Stimulated activated naive CD8-positive, alpha-beta T cell treated with anti-CD3 and anti-CD28 coated beads, Interleukin-15, Interleukin-2, amounts not matched to agents 100 ng/mL and 50 ng/mL, for 24 hours (primary cell): ENCODE measurements around the gene HEPN1.

Source experiments
- H3K27ac Mint-ChIP-seq: one replicate; pipeline ENCODE4 v1.8.0; 2021; ENCODE audit warnings: mild to moderate bottlenecking, mixed read lengths
- H3K27me3 Mint-ChIP-seq: one replicate; pipeline ENCODE4 v1.8.0; 2021; ENCODE audit warnings: mixed read lengths
- H3K36me3 Mint-ChIP-seq: one replicate; pipeline ENCODE4 v1.8.0; 2021; ENCODE audit warnings: low read depth, mixed read lengths
- H3K4me1 Mint-ChIP-seq: one replicate; pipeline ENCODE4 v1.8.0; 2021; ENCODE audit warnings: low read depth, mixed read lengths
- H3K4me3 Mint-ChIP-seq: one replicate; pipeline ENCODE4 v1.8.0; 2021; ENCODE audit warnings: mild to moderate bottlenecking, mixed read lengths
- H3K9me3 Mint-ChIP-seq: one replicate; pipeline ENCODE4 v1.8.0; 2021; ENCODE audit warnings: mixed read lengths

The HEPN1 gene

DNA sequence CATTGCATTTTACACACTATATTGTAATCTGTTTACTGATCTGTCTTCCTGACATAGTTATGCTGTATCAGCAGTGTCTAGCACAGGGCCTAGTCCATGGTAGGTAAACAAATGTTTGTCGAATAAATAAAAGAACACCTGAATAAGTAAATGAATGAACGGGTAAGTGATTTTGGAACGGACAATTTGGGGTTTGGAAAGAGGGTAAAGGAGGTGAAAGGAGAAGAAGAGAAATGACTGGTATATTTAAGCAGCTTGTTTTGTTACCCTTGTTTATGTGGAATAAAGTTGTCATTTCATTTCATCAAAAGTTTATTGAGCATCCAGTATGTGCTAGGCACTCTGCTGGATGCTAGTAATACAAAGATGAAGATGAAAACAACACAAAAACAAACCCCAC, at the start of gene HEPN1:
HEPN1 (plus strand) TSS at position 301 of the 400 bp plus-strand sequence.
- Mint-ChIP-seq H3K9me3 (no peaks in the 10 kb centered on the region), H3K36me3 (no peaks in the 10 kb centered on the region), H3K4me3 (no peak within 1 kb of the TSS), H3K27me3 (peaks cover 6% of the 10 kb centered on the region), H3K4me1 (peaks cover 12% of the 10 kb centered on the region), H3K27ac (no peak within 1 kb of the TSS)

DNA sequence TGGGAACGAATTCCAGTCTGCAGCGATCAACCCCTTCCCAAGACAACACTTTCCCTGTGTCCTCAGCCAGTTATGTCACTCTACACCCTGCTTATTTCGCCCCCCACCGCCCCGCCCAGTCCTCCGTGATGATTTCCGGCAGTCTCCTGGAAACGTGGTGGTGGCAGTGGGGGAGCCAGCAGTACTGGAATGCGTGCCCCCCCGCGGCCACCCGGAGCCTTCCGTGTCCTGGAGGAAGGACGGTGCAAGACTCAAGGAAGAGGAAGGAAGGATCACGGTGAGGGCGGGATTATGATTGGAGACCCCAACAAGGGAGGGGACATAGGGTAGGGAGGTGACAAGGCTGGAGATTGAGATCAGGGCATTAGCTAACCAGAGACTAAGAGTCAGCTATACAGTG, 49.7 kb upstream of the HEPN1 start:
- H3K36me3 Mint-ChIP-seq, result no peaks in the 10 kb centered on the region
- H3K4me1 Mint-ChIP-seq, result peaks cover 23% of the 10 kb centered on the region
- no peak overlapping the region for H3K27ac Mint-ChIP-seq
- H3K9me3 Mint-ChIP-seq, result no peaks in the 10 kb centered on the region
- no peak overlapping the region for H3K4me3 Mint-ChIP-seq
- peaks cover 85% of the 10 kb centered on the region for H3K27me3 Mint-ChIP-seq

DNA sequence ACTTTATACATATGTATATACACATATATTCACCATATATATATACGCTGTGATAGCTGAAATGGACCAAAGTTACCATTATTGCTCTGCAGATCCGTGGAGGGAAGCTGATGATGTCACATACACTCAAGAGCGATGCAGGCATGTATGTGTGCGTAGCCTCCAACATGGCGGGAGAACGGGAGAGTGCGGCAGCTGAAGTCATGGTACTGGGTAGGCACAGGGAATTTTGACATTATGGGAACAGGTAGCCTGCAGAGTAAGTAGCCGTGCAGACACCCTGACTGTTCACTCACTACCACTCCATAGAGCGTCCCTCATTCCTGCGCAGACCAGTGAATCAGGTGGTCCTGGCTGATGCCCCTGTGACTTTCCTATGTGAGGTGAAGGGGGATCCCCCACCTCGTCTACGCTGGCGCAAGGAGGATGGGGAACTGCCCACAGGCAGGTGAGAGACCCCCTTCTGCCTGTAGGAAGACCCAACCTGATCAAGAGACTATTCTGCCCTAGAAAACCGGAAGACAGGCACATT, 49.1 kb upstream of the HEPN1 start:
- Mint-ChIP-seq H3K36me3 (no peaks in the 10 kb centered on the region), H3K4me1 (peaks cover 23% of the 10 kb centered on the region), H3K27me3 (peaks cover 79% of the 10 kb centered on the region)

DNA sequence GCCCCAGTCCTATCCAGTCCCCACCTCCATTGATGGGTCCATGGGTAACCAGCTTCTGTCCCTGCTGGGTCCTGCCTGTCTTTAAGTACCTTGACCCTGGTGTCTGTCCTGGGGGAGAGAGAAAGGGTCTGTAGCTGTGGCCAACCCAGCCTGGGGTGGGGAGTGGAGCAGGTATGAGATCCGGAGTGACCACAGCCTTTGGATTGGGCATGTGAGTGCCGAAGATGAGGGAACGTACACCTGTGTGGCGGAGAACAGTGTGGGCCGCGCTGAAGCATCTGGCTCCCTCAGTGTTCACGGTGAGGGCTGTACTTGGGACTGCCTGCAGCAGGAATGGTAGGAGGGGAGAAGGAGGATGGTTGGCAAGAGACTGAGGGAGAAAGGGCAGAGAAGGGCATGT, 48.6 kb upstream of the HEPN1 start:
- Mint-ChIP-seq H3K27me3 (peaks cover 79% of the 10 kb centered on the region), H3K9me3 (no peaks in the 10 kb centered on the region), H3K36me3 (no peaks in the 10 kb centered on the region), H3K4me3 (no peak overlapping the region), H3K4me1 (peaks cover 23% of the 10 kb centered on the region), H3K27ac (no peak overlapping the region)

More for the DNA sequence above, 49.1 kb upstream of the HEPN1 start:
- H3K4me3 Mint-ChIP-seq, result no peak overlapping the region
- no peak overlapping the region for H3K27ac Mint-ChIP-seq
- no peaks in the 10 kb centered on the region for H3K9me3 Mint-ChIP-seq

DNA sequence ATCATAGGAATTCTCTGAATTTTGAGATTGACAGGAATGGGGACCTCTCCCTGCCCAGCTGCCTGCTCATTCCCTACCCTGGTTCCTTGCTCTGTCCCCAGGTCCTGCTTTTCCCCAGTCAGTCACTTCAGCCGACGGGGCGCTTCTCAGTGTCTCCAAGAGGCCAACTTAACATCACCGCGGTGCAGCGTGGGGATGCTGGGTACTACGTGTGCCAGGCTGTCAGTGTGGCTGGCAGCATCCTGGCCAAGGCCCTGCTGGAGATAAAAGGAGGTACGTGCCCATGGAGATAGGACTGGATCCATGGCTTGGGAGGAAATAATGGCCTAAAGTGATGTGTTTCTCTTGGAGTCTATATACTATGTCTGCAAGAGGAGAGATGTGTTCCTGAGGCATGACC, 46.8 kb upstream of the HEPN1 start:
- Mint-ChIP-seq H3K36me3 (no peaks in the 10 kb centered on the region), H3K4me3 (no peak overlapping the region)

DNA sequence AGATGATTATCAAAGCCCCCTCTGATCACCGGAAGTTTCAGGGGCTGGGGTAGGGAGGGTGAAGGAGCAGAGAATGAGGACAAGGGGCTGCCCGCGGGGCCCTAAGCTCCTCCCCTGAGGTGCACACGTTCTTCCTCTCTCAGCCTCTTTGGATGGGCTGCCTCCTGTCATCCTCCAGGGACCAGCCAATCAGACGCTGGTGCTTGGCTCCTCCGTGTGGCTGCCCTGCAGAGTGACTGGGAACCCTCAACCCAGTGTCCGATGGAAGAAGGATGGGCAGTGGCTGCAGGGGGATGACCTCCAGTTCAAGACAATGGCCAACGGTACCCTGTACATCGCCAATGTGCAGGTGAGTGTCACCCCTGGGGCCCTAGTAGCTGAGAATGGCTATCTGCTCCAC, 46.3 kb upstream of the HEPN1 start:
- Mint-ChIP-seq H3K27me3 (peaks cover 66% of the 10 kb centered on the region), H3K9me3 (no peaks in the 10 kb centered on the region), H3K4me3 (no peak overlapping the region), H3K36me3 (no peaks in the 10 kb centered on the region), H3K4me1 (peaks cover 21% of the 10 kb centered on the region), H3K27ac (no peak overlapping the region)

More for the DNA sequence above, 46.8 kb upstream of the HEPN1 start:
- Mint-ChIP-seq H3K9me3 (no peaks in the 10 kb centered on the region), H3K4me1 (peaks cover 17% of the 10 kb centered on the region), H3K27me3 (peaks cover 71% of the 10 kb centered on the region), H3K27ac (no peak overlapping the region)

DNA sequence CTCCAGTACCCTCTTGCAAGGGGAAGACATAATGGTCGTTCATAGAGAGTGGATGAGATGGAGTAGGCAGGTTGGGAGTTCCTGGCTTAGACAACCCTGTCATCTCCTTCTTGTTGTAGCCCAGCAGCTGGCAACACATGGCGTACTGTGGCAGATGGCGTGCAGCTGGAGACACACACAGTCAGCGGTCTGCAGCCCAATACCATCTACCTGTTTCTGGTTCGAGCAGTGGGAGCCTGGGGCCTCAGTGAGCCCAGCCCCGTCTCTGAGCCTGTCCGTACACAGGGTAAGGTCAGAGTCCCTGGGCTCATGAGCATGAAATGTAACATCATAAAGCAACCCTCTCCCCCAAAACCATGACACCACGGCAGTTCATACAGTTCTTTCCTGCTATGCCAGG, 45.1 kb upstream of the HEPN1 start:
- H3K4me1 Mint-ChIP-seq, result peaks cover 14% of the 10 kb centered on the region
- no peak overlapping the region for H3K4me3 Mint-ChIP-seq
- H3K9me3 Mint-ChIP-seq, result no peaks in the 10 kb centered on the region
- no peaks in the 10 kb centered on the region for H3K36me3 Mint-ChIP-seq
- H3K27me3 Mint-ChIP-seq, result peaks cover 54% of the 10 kb centered on the region
- H3K27ac Mint-ChIP-seq, result no peak overlapping the region

DNA sequence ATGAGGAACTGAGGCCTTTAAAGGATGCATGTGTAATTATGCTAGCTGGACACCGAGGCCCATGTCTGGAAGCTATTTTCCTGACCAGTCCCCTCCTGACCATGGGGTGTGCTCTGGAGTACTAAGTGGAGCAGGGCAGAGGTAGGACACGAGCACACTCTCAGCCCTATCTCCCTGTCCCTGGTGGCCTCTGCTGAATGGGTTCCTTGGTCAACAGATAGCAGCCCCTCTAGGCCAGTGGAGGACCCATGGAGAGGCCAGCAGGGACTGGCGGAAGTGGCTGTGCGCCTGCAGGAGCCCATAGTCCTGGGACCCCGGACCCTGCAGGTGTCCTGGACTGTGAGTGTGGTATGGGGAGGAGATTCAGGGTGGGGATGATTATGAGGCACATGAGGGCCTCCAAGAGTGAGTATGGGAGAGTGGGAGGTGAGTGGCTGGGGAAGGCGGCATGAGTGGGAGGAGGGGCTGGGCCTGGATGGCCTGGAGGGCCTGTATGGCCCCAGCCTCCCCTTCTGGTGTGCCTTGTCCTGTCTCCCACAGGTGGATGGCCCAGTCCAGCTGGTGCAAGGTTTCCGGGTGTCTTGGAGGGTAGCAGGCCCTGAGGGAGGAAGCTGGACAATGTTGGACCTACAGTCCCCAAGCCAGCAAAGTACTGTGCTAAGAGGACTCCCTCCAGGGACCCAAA, 44.3 kb upstream of the HEPN1 start:
- Mint-ChIP-seq H3K4me3 (no peak overlapping the region), H3K27ac (no peak overlapping the region), H3K9me3 (no peaks in the 10 kb centered on the region), H3K36me3 (no peaks in the 10 kb centered on the region), H3K4me1 (peaks cover 13% of the 10 kb centered on the region), H3K27me3 (peaks cover 46% of the 10 kb centered on the region)

DNA sequence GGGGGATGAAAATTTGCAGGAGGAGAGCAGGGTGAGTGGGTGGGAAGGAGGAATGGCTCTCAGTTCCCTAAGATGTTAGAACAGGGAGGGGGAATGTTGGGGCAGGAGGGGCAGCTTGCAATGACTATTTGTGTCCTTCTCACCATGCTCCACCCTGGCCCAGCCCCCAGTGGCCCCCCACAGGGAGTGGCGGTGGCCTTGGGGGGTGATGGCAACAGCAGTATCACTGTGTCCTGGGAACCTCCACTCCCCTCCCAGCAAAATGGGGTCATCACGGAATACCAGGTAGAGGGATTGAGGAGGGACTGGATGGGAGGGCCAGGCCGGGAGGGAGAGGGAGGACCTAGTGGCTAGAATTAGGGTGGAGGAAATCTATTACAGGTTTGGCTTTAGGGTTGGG, 43.6 kb upstream of the HEPN1 start:
- no peaks in the 10 kb centered on the region for H3K36me3 Mint-ChIP-seq
- H3K4me3 Mint-ChIP-seq, result peak overlapping the region; percentile 60
- peaks cover 13% of the 10 kb centered on the region for H3K4me1 Mint-ChIP-seq
- H3K27ac Mint-ChIP-seq, result no peak overlapping the region
- peaks cover 39% of the 10 kb centered on the region for H3K27me3 Mint-ChIP-seq
- no peaks in the 10 kb centered on the region for H3K9me3 Mint-ChIP-seq

DNA sequence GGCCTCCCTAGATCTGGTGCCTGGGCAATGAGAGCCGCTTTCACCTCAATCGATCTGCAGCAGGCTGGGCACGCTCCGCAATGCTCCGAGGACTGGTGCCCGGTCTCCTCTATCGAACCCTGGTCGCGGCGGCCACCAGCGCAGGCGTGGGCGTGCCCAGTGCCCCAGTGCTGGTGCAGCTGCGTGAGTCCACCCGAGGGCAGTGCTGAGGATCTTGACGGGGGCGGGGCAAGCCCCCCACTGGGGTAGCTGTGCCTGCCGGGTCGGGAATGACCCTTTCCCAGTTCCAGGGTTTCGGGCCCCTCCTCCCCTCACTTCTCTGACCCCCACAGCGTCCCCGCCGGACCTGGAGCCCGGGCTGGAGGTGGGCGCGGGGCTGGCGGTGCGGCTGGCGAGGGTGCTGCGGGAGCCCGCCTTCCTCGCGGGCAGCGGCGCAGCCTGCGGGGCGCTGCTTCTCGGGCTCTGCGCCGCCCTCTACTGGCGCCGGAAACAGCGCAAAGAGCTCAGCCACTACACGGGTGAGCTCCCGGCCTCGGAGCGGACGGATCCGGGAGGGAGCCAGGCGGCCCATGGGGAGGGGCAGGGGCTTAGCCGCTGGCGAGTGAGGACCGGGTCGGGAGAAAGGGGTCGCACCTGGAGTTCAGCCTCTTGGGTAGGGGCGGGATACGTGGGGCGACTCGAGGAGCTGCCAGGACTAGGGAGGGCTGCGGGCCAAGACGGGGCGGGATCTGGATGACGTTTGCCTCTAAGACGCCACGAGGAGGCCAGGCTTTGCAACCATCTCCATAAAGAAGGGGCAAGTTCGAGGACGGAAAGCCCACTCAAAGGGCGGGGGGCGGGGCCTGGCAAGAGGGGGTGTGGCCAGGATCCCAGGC, 42.9 kb upstream of the HEPN1 start:
- peaks cover 13% of the 10 kb centered on the region for H3K4me1 Mint-ChIP-seq
- H3K36me3 Mint-ChIP-seq, result no peaks in the 10 kb centered on the region
- peak overlapping the region; percentile 86 for H3K4me3 Mint-ChIP-seq
- H3K27ac Mint-ChIP-seq, result peak overlapping the region; percentile 82
- H3K27me3 Mint-ChIP-seq, result peaks cover 33% of the 10 kb centered on the region
- H3K9me3 Mint-ChIP-seq, result no peaks in the 10 kb centered on the region

DNA sequence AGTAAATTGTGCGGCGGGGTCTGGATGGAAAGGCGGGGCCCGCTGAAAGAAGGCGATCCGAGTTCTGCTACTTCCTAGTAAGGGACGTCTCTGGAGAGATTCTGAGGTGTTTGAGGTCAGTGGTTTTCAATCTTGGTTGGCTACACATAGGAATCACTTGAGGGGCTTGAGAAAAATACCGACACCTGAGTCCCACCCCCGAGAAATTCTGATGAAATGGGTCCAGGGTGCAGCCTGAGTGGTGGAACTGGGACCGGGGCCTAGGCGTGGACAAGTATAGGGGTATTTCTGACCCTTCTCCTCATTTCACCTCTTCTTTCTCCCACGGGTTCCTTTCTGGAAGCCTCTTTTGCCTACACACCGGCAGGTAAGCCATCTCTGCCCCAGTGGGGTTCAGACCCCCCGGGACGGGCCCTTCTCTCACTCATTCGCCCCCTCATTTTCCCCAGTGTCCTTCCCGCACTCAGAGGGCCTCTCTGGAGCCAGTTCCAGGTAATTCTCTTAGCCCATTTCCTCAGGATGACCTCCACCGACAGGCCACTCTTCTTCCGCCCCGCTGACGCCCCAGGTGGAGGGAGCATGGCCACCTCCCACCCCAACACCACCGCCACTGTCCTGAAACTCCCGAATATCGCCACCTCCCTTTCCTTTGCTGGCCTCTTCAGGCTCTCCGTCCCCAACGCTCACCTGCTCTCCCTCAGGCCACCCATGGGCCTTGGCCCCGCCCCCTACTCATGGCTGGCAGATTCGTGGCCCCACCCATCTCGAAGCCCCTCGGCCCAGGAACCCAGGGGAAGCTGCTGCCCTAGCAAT, 42.0 kb upstream of the HEPN1 start:
- peaks cover 13% of the 10 kb centered on the region for H3K4me1 Mint-ChIP-seq
- H3K36me3 Mint-ChIP-seq, result no peaks in the 10 kb centered on the region
- no peaks in the 10 kb centered on the region for H3K9me3 Mint-ChIP-seq
- peak overlapping the region; percentile 82 for H3K27ac Mint-ChIP-seq
- peak overlapping the region; percentile 86 for H3K4me3 Mint-ChIP-seq
- peaks cover 26% of the 10 kb centered on the region for H3K27me3 Mint-ChIP-seq

DNA sequence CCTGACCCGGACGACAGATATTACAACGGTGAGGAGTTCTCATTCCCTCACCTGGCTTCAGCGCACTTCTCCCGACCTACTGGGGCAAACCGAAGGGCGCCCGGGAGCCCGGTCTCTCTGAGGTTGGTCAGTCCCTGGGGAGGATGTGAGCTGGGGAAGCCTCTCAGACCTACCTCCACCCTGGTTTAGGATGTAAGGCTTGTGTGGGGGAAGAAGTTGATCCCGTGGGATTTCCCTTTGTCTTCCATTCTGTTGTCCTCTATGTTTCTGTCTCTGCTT, 41.5 kb upstream of the HEPN1 start:
- no peaks in the 10 kb centered on the region for H3K36me3 Mint-ChIP-seq
- H3K27ac Mint-ChIP-seq, result peak overlapping the region; percentile 82
- H3K27me3 Mint-ChIP-seq, result peaks cover 21% of the 10 kb centered on the region

DNA sequence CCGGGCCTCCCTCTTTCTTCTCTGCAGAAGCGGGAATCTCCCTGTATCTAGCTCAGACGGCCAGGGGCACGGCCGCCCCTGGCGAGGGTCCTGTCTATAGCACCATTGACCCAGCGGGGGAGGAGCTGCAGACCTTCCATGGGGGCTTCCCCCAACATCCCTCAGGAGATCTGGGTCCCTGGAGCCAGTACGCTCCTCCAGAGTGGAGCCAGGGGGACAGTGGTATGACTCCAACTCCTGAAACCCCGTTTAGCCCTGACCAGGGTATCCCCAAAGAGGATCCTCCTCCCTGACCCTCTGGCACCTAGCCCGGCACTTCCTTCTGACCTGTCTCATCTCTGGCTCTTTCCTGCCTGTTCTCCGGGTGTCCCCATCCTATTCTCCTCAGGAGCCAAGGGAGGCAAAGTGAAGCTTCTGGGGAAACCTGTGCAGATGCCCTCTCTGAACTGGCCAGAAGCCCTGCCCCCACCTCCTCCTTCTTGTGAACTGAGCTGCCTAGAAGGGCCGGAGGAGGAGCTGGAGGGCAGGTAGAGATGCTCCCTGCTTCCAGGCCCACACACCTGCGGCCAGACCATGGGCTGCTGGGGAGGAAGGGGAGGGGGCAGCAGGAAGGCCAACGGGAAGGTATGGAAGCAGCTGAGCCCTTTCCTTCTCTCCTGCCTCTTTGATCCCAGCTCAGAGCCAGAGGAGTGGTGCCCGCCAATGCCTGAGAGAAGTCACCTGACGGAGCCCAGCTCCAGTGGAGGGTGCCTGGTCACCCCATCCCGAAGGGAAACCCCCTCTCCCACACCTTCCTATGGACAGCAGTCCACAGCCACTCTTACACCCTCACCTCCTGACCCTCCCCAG, 40.9 kb upstream of the HEPN1 start:
- H3K4me3 Mint-ChIP-seq, result peak overlapping the region; percentile 44
- H3K27ac Mint-ChIP-seq, result no peak overlapping the region
- no peaks in the 10 kb centered on the region for H3K36me3 Mint-ChIP-seq
- peaks cover 13% of the 10 kb centered on the region for H3K4me1 Mint-ChIP-seq
- peaks cover 15% of the 10 kb centered on the region for H3K27me3 Mint-ChIP-seq
- H3K9me3 Mint-ChIP-seq, result no peaks in the 10 kb centered on the region

More for the DNA sequence above, 41.5 kb upstream of the HEPN1 start:
- no peaks in the 10 kb centered on the region for H3K9me3 Mint-ChIP-seq
- H3K4me1 Mint-ChIP-seq, result peaks cover 13% of the 10 kb centered on the region
- peak overlapping the region; percentile 86 for H3K4me3 Mint-ChIP-seq
